Activated CD8-positive, alpha-beta T cell treated with anti-CD3 and anti-CD28 coated beads, Interleukin-2, amount 10 ng/mL, durations not matched to agents 7 days and 5 days (primary cell): ENCODE results near the gene LARP4B. TPM values are rescaled to one million over a fixed set of nuclear protein-coding genes. Genes with fewer than 3 reads are reported as not detected.

Source experiments
- ATAC-seq: fragments of 150-1000 bp; cut with Tn5 transposase; one replicate; pipeline ENCODE4 v1.10.0; 2021; ENCODE audit warnings: moderate library complexity
- CTCF ChIA-PET: fragments of 350-600 bp; sonication (Branson Sonifier 250); formaldehyde crosslinking; loops from one replicate; lab custom pipeline; 2021; ENCODE audit warnings: antibody characterized with exemption; lab: Charles Lee
- POLR2A ChIA-PET: fragments of 350-600 bp; sonication (Branson Sonifier 250); formaldehyde crosslinking; loops from one replicate; lab custom pipeline; 2021; ENCODE audit warnings: antibody characterized with exemption; lab: Charles Lee
- DNase-seq: peaks from one replicate; pipeline ENCODE4 v3.0.0-alpha.2; 2020
- H3K27ac Mint-ChIP-seq: one replicate; pipeline ENCODE4 v1.8.0; 2021; ENCODE audit warnings: mild to moderate bottlenecking, mixed read lengths
- H3K27me3 Mint-ChIP-seq: one replicate; pipeline ENCODE4 v1.8.0; 2021; ENCODE audit warnings: low read depth, mixed read lengths
- H3K36me3 Mint-ChIP-seq: one replicate; pipeline ENCODE4 v1.8.0; 2021; ENCODE audit warnings: low read depth, mixed read lengths
- H3K4me1 Mint-ChIP-seq: one replicate; pipeline ENCODE4 v1.8.0; 2021; ENCODE audit warnings: low read depth, mixed read lengths
- H3K4me3 Mint-ChIP-seq: one replicate; pipeline ENCODE4 v1.8.0; 2021; ENCODE audit warnings: mild to moderate bottlenecking, mixed read lengths
- H3K9me3 Mint-ChIP-seq: one replicate; pipeline ENCODE4 v1.8.0; 2022; ENCODE audit warnings: mixed read lengths; ENCODE audit not compliant: insufficient read depth
- total RNA-seq, 2 experiments: library from RNA; stranded (reverse); gene quantifications; one replicate each; pipeline ENCODE4 v1.2.3, GENCODE V29; 2021

The LARP4B gene
- total RNA-seq, 2 experiments from 2014 or later: 107 to 108 TPM

GRCh38 chr10:811379-812175 is 119.9 kb downstream of the LARP4B start:
- Mint-ChIP-seq H3K27ac (no peak overlapping the region), H3K27me3 (no peaks in the 10 kb centered on the region), H3K4me1 (no peaks in the 10 kb centered on the region), H3K4me3 (no peak overlapping the region), H3K9me3 (no peaks in the 10 kb centered on the region), H3K36me3 (peaks cover 63% of the 10 kb centered on the region)
- ChIA-PET POLR2A (no interaction called here), CTCF (no interaction called here)
- no peak for DNase-seq
- ATAC-seq: no peak

GRCh38 chr10:810351-810846 is 121.1 kb downstream of the LARP4B start:
- POLR2A ChIA-PET: no interaction called here
- CTCF ChIA-PET: no interaction called here
- ATAC-seq (no peak), DNase-seq (no peak)
- Mint-ChIP-seq H3K9me3 (no peaks in the 10 kb centered on the region), H3K27me3 (no peaks in the 10 kb centered on the region), H3K36me3 (peaks cover 64% of the 10 kb centered on the region), H3K27ac (no peak overlapping the region), H3K4me3 (no peak overlapping the region), H3K4me1 (peaks cover 8% of the 10 kb centered on the region)

- Mint-ChIP-seq H3K4me1 (peaks cover 14% of the 10 kb centered on the region), H3K27me3 (no peaks in the 10 kb centered on the region), H3K36me3 (peaks cover 58% of the 10 kb centered on the region), H3K4me3 (no peak overlapping the region), H3K27ac (no peak overlapping the region), H3K9me3 (no peaks in the 10 kb centered on the region)
- CTCF ChIA-PET: no interaction called here
- DNase-seq (no peak), ATAC-seq (no peak)
- POLR2A ChIA-PET: no interaction called here
These were observed 121.7 kb downstream of the LARP4B start for GRCh38 chr10:809671-810350.

GRCh38 chr10:807958-808353 is 123.5 kb downstream of the LARP4B start:
- CTCF ChIA-PET: no interaction called here
- DNase-seq (no peak), ATAC-seq (no peak)
- H3K4me1 Mint-ChIP-seq: peaks cover 27% of the 10 kb centered on the region
- no peaks in the 10 kb centered on the region for H3K27me3 Mint-ChIP-seq
- POLR2A ChIA-PET: no interaction called here
- no peak overlapping the region for H3K27ac Mint-ChIP-seq
- H3K4me3 Mint-ChIP-seq: no peak overlapping the region
- no peaks in the 10 kb centered on the region for H3K9me3 Mint-ChIP-seq
- peaks cover 45% of the 10 kb centered on the region for H3K36me3 Mint-ChIP-seq

- Mint-ChIP-seq H3K4me3 (no peak overlapping the region), H3K27ac (no peak overlapping the region), H3K9me3 (no peaks in the 10 kb centered on the region), H3K36me3 (peaks cover 43% of the 10 kb centered on the region), H3K27me3 (no peaks in the 10 kb centered on the region), H3K4me1 (peaks cover 27% of the 10 kb centered on the region)
- DNase-seq (no peak), ATAC-seq (no peak)
- ChIA-PET POLR2A (no interaction called here), CTCF (no interaction called here)
These were observed 124.1 kb downstream of the LARP4B start for GRCh38 chr10:807163-807957.

GRCh38 chr10:806451-807162 is 124.9 kb downstream of the LARP4B start:
- peaks cover 27% of the 10 kb centered on the region for H3K4me1 Mint-ChIP-seq
- no peak for DNase-seq
- no peak for ATAC-seq
- H3K27me3 Mint-ChIP-seq: no peaks in the 10 kb centered on the region
- H3K27ac Mint-ChIP-seq: peak overlapping the region; percentile 54
- no peak overlapping the region for H3K4me3 Mint-ChIP-seq
- ChIA-PET CTCF (no interaction called here), POLR2A (no interaction called here)
- no peaks in the 10 kb centered on the region for H3K9me3 Mint-ChIP-seq
- H3K36me3 Mint-ChIP-seq: peaks cover 36% of the 10 kb centered on the region

- POLR2A ChIA-PET: no interaction called here
- H3K27ac Mint-ChIP-seq: no peak overlapping the region
- CTCF ChIA-PET: no interaction called here
- no peak for DNase-seq
- peaks cover 27% of the 10 kb centered on the region for H3K4me1 Mint-ChIP-seq
- no peak for ATAC-seq
- peaks cover 36% of the 10 kb centered on the region for H3K36me3 Mint-ChIP-seq
- H3K27me3 Mint-ChIP-seq: no peaks in the 10 kb centered on the region
- no peaks in the 10 kb centered on the region for H3K9me3 Mint-ChIP-seq
- no peak overlapping the region for H3K4me3 Mint-ChIP-seq
These were observed 125.7 kb downstream of the LARP4B start for GRCh38 chr10:805620-806305.

- DNase-seq: no peak
- Mint-ChIP-seq H3K27ac (peak overlapping the region; percentile 63), H3K27me3 (no peaks in the 10 kb centered on the region), H3K4me1 (peaks cover 27% of the 10 kb centered on the region), H3K9me3 (no peaks in the 10 kb centered on the region), H3K36me3 (peaks cover 32% of the 10 kb centered on the region), H3K4me3 (no peak overlapping the region)
- CTCF ChIA-PET: no interaction called here
- POLR2A ChIA-PET: no interaction called here
- ATAC-seq: no peak
These were observed 126.5 kb downstream of the LARP4B start for GRCh38 chr10:804787-805619.

- Mint-ChIP-seq H3K4me3 (no peak overlapping the region), H3K36me3 (peaks cover 29% of the 10 kb centered on the region), H3K9me3 (peaks cover 1% of the 10 kb centered on the region), H3K4me1 (peaks cover 27% of the 10 kb centered on the region), H3K27ac (peak overlapping the region; percentile 63), H3K27me3 (no peaks in the 10 kb centered on the region)
- DNase-seq: no peak
- POLR2A ChIA-PET: no interaction called here
- peak; percentile 18 for ATAC-seq
- CTCF ChIA-PET: no interaction called here
These were observed 127.2 kb downstream of the LARP4B start for GRCh38 chr10:804191-804781.

GRCh38 chr10:803041-803741 is 128.3 kb downstream of the LARP4B start:
- no peak for ATAC-seq
- Mint-ChIP-seq H3K27ac (no peak overlapping the region), H3K4me3 (no peak overlapping the region), H3K36me3 (peaks cover 32% of the 10 kb centered on the region), H3K4me1 (peaks cover 27% of the 10 kb centered on the region), H3K9me3 (peaks cover 8% of the 10 kb centered on the region), H3K27me3 (no peaks in the 10 kb centered on the region)
- CTCF ChIA-PET: no interaction called here
- DNase-seq: no peak
- POLR2A ChIA-PET: no interaction called here
